ENCODE results near the gene DDX10. TPM values are rescaled to one million over a fixed set of nuclear protein-coding genes. Genes with fewer than 3 reads are reported as not detected.

Gene DDX10
- total and polyA plus RNA-seq, 7 donors = 10.0 to 18.0 (median 11.4) TPM

DNA sequence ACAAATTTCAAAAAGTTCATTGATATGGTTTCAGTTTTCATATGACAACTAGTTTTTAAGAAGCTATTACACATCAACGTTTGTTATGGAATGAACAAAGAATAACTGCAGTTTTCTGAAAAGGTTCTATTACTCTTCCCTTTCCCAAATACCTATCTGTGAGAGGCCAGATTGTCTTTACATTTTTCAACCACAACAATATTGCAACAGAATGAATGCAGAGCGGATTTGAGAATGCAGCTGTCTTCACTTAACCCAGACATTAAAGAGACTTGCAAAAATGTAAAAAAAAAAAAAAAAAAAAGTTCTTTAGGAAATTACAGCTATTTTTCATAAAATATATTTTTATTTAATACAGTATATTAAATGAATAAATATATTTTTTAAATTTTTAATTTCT is 250.8 kb downstream of the DDX10 start:
- Histone ChIP-seq H3K27ac (no peak overlapping the region), H3K27me3 (ENCODE audit: insufficient read depth in 3 of 3, low read length in 2 of 3) (no peaks in the 10 kb centered on the region), H3K36me3 (ENCODE audit: insufficient read depth in 1 of 2, low read depth in 1 of 2) (peaks cover 4 to 7% of the 10 kb centered on the region in 2 donors), H3K4me1 (peaks cover 16% of the 10 kb centered on the region), H3K4me3 (no peak overlapping the region), H3K9me3 (no peaks in the 10 kb centered on the region)
- TF ChIP-seq, protein P1, sequence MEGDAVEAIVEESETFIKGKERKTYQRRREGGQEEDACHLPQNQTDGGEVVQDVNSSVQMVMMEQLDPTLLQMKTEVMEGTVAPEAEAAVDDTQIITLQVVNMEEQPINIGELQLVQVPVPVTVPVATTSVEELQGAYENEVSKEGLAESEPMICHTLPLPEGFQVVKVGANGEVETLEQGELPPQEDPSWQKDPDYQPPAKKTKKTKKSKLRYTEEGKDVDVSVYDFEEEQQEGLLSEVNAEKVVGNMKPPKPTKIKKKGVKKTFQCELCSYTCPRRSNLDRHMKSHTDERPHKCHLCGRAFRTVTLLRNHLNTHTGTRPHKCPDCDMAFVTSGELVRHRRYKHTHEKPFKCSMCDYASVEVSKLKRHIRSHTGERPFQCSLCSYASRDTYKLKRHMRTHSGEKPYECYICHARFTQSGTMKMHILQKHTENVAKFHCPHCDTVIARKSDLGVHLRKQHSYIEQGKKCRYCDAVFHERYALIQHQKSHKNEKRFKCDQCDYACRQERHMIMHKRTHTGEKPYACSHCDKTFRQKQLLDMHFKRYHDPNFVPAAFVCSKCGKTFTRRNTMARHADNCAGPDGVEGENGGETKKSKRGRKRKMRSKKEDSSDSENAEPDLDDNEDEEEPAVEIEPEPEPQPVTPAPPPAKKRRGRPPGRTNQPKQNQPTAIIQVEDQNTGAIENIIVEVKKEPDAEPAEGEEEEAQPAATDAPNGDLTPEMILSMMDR (IDR thresholded peaks at IDR 0.05) = no peak
- ATAC-seq (no peak), DNase-seq (no peak)
- 75 to 89% (median 78%) methylated on average over 2 of the region's 2 CpGs for WGBS, 3 donors
- intact Hi-C loops (cut with DNase I) = loop anchor here in 1 of 2 donors (10.0 kb wide), 1 partner anchor 1851 kb away; no protein-coding TSS in a partner anchor

DNA sequence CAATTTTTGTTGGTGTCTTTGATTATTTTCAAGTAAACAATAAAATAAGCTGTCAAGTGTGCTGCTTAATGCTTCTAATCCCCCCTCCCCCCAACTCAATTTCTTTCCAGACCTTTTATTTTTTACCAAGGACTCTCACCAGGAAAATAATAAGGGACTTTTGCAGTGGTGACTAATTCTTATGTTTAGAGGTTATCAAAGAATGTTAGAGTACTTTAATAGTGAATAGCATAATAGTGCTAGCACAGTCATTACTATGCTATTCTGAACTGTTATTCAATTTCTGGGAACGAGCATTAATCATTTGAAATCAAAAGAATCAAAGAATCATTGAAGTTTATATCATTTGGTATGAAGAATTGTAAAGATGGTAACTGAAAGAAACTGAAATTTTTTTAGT is 251.4 kb downstream of the DDX10 start:
- Histone ChIP-seq H3K27me3 (ENCODE audit: insufficient read depth in 3 of 3, low read length in 2 of 3) (no peaks in the 10 kb centered on the region), H3K4me3 (no peak overlapping the region), H3K4me1 (peaks cover 16% of the 10 kb centered on the region), H3K36me3 (ENCODE audit: insufficient read depth in 1 of 2, low read depth in 1 of 2) (peaks cover 4 to 7% of the 10 kb centered on the region in 2 donors), H3K27ac (no peak overlapping the region), H3K9me3 (no peaks in the 10 kb centered on the region)
- intact Hi-C loops (cut with DNase I) = loop anchor here in 1 of 2 donors (10.0 kb wide), 1 partner anchor 1851 kb away; no protein-coding TSS in a partner anchor
- ATAC-seq (no peak), DNase-seq (no peak)
- 90 to 98% (median 90%) methylated on average over 1 of the region's 1 CpG for WGBS, 3 donors
- TF ChIP-seq, protein P1 (IDR thresholded peaks at IDR 0.05) = no peak

DNA sequence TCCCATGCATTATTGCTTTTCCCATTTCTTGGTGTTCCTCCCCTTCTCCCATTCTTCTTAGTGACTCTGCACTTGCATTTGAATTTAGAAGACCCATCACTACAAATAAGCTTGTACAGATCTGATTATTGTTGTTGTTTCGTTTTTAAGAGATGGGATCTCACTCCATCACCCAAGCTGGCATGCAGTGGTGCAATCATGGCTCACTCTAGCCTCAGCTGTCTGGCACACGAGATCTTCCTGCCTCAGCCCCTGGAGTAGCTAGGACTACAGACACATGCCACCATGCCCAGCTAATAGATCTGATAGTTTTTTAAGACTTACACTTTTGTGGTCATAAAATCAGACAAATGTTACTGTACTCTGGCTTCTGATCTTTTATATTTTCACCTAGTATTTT is 252.1 kb downstream of the DDX10 start:
- DNase-seq (no peak), ATAC-seq (no peak)
- WGBS, 3 donors = 63 to 75% (median 74%) methylated on average over 2 of the region's 2 CpGs
- Histone ChIP-seq H3K4me1 (peaks cover 16% of the 10 kb centered on the region), H3K9me3 (no peaks in the 10 kb centered on the region), H3K4me3 (no peak overlapping the region), H3K27me3 (ENCODE audit: insufficient read depth in 3 of 3, low read length in 2 of 3) (no peaks in the 10 kb centered on the region), H3K27ac (no peak overlapping the region), H3K36me3 (ENCODE audit: insufficient read depth in 1 of 2, low read depth in 1 of 2) (peaks cover 4 to 7% of the 10 kb centered on the region in 2 donors)
- TF ChIP-seq, protein P1 (IDR thresholded peaks at IDR 0.05) = no peak
- intact Hi-C loops (cut with DNase I) = loop anchor here in 1 of 2 donors (10.0 kb wide), 1 partner anchor 1852 kb away; no protein-coding TSS in a partner anchor

DNA sequence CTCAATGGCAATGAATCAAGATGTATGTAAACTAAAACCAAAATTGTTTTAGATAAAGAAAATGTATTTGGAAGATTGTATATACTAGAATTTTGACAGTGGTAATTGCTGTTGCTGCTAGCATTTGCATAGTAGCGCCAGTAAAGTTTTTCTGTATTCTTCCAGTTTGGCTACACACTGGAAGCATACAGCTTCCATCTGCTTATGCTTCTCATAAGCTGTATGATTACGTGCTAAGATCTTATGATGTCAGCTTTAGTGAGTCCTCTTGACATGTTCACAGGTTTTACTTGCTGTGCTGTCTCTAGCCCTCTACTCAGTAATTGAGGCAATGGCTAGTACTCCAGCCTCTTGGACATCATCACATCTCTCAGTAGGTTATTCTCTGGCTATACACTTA is 256.3 kb downstream of the DDX10 start:
- 96 to 100% (median 98%) methylated on average over 2 of the region's 2 CpGs for WGBS, 3 donors
- ATAC-seq (no peak), DNase-seq (no peak)
- no peak overlapping the region for H3K27ac ChIP-seq
- intact Hi-C loops (cut with DNase I) = no loop called here
- H3K36me3 ChIP-seq (ENCODE audit: insufficient read depth in 1 of 2, low read depth in 1 of 2) = peaks cover 4 to 7% of the 10 kb centered on the region in 2 donors
- H3K4me1 ChIP-seq = no peaks in the 10 kb centered on the region
- TF ChIP-seq, protein P1 (IDR thresholded peaks at IDR 0.05) = no peak
- no peaks in the 10 kb centered on the region for H3K27me3 ChIP-seq (ENCODE audit: insufficient read depth in 3 of 3, low read length in 2 of 3)
- H3K4me3 ChIP-seq = no peak overlapping the region
- H3K9me3 ChIP-seq = no peaks in the 10 kb centered on the region

DNA sequence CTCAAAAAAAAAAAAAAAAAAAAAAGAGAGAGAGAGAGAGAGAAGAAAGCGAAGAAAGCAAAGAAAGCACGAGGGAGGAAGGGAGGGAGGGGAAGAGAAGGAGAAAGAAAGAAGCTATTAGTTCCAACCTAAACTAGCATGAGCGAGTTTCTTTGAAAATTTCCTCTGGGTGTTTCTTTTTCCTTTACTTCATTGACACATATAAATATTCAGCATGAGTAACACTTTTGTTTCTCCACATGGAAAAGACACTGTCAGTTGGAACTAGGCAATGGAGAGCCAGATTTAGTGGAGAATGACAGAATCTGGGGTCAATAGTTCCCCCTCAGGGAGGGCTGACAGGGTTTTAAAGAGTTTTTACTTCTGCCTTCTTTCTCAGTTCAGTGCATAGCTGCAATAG is 257.4 kb downstream of the DDX10 start:
- Histone ChIP-seq H3K27me3 (ENCODE audit: insufficient read depth in 3 of 3, low read length in 2 of 3) (no peaks in the 10 kb centered on the region), H3K9me3 (no peaks in the 10 kb centered on the region), H3K27ac (no peak overlapping the region), H3K4me1 (no peaks in the 10 kb centered on the region), H3K36me3 (ENCODE audit: insufficient read depth in 1 of 2, low read depth in 1 of 2) (peaks cover 4 to 7% of the 10 kb centered on the region in 2 donors), H3K4me3 (no peak overlapping the region)
- ATAC-seq (no peak), DNase-seq (no peak)
- 77 to 95% (median 90%) methylated on average over 3 of the region's 3 CpGs for WGBS, 3 donors
- TF ChIP-seq, protein P1 (IDR thresholded peaks at IDR 0.05) = no peak
- intact Hi-C loops (cut with DNase I) = no loop called here

Data from psoas muscle (tissue), 8 donors.